Measurements from ENCODE around the gene DLGAP1.

DLGAP1 gene

GRCh38 chr18:3693410-3693809 lies 761.7 kb downstream of the DLGAP1 start:
- no peak for DNase-seq (ENCODE audit: low spot score)
- in situ Hi-C loops (cut with MboI; ENCODE audit: low sequenced_read_pairs, unreplicated experiment), result no loop called here
- TF ChIP-seq CTCF (IDR thresholded peaks at IDR 0.05; ENCODE audit: borderline replicate concordance, control extremely low read depth, extremely low read depth, insufficient read depth, missing control alignments), result no peak

DNA sequence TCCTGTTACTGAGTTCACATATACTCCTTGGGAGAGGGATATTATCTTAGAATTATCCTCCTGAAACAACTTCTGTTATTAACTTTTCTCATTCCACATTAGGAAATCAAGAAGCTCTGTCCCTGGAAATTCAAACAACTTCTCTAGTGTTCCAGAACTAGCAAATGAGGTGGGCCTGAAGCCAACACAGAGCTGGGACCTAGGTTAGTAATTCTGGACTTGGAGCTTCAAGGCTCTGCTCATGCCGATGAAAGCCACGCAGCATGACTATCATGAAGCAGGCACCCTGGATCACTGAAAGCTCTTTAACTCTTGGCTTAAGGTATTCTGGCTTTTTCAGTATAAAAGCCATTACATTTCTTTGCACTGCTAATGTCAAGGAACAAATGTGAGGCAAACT lies 762.4 kb downstream of the DLGAP1 start:
- DNase-seq (ENCODE audit: low spot score), result no peak
- in situ Hi-C loops (cut with MboI; ENCODE audit: low sequenced_read_pairs, unreplicated experiment), result no loop called here
- TF ChIP-seq CTCF (IDR thresholded peaks at IDR 0.05; ENCODE audit: borderline replicate concordance, control extremely low read depth, extremely low read depth, insufficient read depth, missing control alignments), result no peak

GRCh38 chr18:3692113-3692621 lies 762.9 kb downstream of the DLGAP1 start:
- no peak for TF ChIP-seq CTCF (IDR thresholded peaks at IDR 0.05; ENCODE audit: borderline replicate concordance, control extremely low read depth, extremely low read depth, insufficient read depth, missing control alignments)
- DNase-seq (ENCODE audit: low spot score), result no peak
- in situ Hi-C loops (cut with MboI; ENCODE audit: low sequenced_read_pairs, unreplicated experiment), result no loop called here

GRCh38 chr18:3691705-3692104 lies 763.4 kb downstream of the DLGAP1 start:
- TF ChIP-seq CTCF (IDR thresholded peaks at IDR 0.05; ENCODE audit: borderline replicate concordance, control extremely low read depth, extremely low read depth, insufficient read depth, missing control alignments), result no peak

DNA sequence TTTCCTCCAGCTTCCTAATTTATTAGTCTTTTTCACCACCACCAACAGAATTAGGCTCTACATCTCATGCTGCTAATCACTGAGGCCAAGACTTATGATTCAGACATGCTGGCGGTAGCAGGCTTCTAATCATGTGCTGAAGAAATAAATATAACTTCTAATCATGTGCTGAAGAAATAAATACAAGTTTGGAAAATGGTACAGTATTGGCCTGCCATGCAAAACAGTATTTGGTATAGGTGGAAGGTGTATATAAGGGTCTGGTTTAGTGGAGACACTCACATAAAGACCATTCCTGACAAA lies 764.4 kb downstream of the DLGAP1 start:
- DNase-seq (ENCODE audit: low spot score), result no peak
- in situ Hi-C loops (cut with MboI; ENCODE audit: low sequenced_read_pairs, unreplicated experiment), result no loop called here
- TF ChIP-seq CTCF (IDR thresholded peaks at IDR 0.05; ENCODE audit: borderline replicate concordance, control extremely low read depth, extremely low read depth, insufficient read depth, missing control alignments), result no peak

More at GRCh38 chr18:3691705-3692104, 763.4 kb downstream of the DLGAP1 start:
- in situ Hi-C loops (cut with MboI; ENCODE audit: low sequenced_read_pairs, unreplicated experiment), result no loop called here
- no peak for DNase-seq (ENCODE audit: low spot score)

GRCh38 chr18:3689986-3690763 lies 764.9 kb downstream of the DLGAP1 start:
- no peak for DNase-seq (ENCODE audit: low spot score)
- in situ Hi-C loops (cut with MboI; ENCODE audit: low sequenced_read_pairs, unreplicated experiment), result no loop called here
- no peak for TF ChIP-seq CTCF (IDR thresholded peaks at IDR 0.05; ENCODE audit: borderline replicate concordance, control extremely low read depth, extremely low read depth, insufficient read depth, missing control alignments)
